ENCODE measurements around the gene PNPLA7. TPM values are rescaled to one million over a fixed set of nuclear protein-coding genes. Genes with fewer than 3 reads are reported as not detected.
"Not testable (repeated sequence)": the region's sequence is repeated elsewhere in the genome, so short reads cannot be mapped to it uniquely, and the experiment has no call there.

Gene PNPLA7
- total RNA-seq, 2 experiments from 2014 or later: 5.6 to 7.0 TPM

DNA sequence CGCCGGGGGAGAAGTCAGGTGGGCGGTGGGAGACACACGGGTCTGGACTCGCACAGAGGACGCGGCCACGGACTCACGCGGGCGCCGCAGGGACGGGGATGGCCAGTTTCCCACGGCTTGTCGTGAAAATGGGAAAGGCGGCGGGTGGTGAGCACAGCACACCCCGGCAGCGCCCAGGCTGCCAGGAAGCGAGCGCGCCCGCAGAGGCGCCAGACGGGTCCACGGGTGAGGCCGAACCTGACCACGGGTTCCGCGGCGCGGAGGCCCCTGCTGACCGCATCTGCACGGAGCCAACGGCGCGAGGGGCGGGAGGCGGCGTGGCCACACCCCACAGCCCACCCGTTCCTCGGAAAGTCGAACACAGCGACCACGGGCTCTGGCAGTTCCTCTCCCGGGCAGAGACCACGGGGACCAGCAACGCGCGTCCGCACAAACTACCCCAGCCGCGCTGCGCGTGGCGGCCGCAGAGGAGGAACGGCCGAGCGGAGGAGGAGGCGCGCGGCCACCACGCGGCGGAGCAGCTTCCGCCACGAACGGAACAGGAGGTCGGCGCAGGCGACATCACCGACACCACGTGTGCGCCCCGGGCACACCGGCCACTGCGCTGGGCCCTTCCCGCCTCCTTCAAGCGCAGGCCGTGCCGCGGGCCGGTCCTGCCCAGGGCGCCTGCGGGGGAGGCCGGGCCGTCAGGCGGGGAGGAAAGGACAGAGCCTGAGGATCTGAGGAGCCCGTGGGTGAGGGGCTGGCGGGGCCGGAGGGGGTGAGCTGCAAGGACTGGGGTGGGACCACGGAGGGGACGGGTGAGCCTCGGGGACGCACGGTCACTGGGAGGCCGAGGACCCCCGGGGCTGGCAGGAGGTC lies 132.8 kb downstream of the PNPLA7 start:
- Mint-ChIP-seq H3K27ac (no peak overlapping the region), H3K4me3 (peak overlapping the region; percentile 48), H3K4me1 (peaks cover 11% of the 10 kb centered on the region), H3K9me3 (no peaks in the 10 kb centered on the region), H3K36me3 (peaks cover 2% of the 10 kb centered on the region), H3K27me3 (no peaks in the 10 kb centered on the region)
- DNase-seq (peak; percentile 38), ATAC-seq (ENCODE audit: low read depth) (peak; percentile 40)
- POLR2A ChIA-PET: no interaction called here

- no peak for ATAC-seq (ENCODE audit: low read depth)
- H3K27ac Mint-ChIP-seq: no peak overlapping the region
- DNase-seq: no peak
- H3K36me3 Mint-ChIP-seq: peaks cover 2% of the 10 kb centered on the region
- H3K27me3 Mint-ChIP-seq: no peaks in the 10 kb centered on the region
- POLR2A ChIA-PET: no interaction called here
- no peak overlapping the region for H3K4me3 Mint-ChIP-seq
- no peaks in the 10 kb centered on the region for H3K9me3 Mint-ChIP-seq
- peaks cover 10% of the 10 kb centered on the region for H3K4me1 Mint-ChIP-seq
These were observed 133.5 kb downstream of the PNPLA7 start for GRCh38 chr9:137416563-137417151.

GRCh38 chr9:137416006-137416562 lies 134.1 kb downstream of the PNPLA7 start:
- DNase-seq (no peak), ATAC-seq (ENCODE audit: low read depth) (no peak)
- no peak overlapping the region for H3K4me3 Mint-ChIP-seq
- H3K4me1 Mint-ChIP-seq: peaks cover 10% of the 10 kb centered on the region
- H3K9me3 Mint-ChIP-seq: no peaks in the 10 kb centered on the region
- POLR2A ChIA-PET: no interaction called here
- peaks cover 2% of the 10 kb centered on the region for H3K36me3 Mint-ChIP-seq
- no peak overlapping the region for H3K27ac Mint-ChIP-seq
- H3K27me3 Mint-ChIP-seq: no peaks in the 10 kb centered on the region

GRCh38 chr9:137415451-137415850 lies 134.8 kb downstream of the PNPLA7 start:
- Mint-ChIP-seq H3K27me3 (no peaks in the 10 kb centered on the region), H3K27ac (no peak overlapping the region), H3K36me3 (peaks cover 2% of the 10 kb centered on the region), H3K4me1 (peaks cover 10% of the 10 kb centered on the region), H3K4me3 (no peak overlapping the region), H3K9me3 (no peaks in the 10 kb centered on the region)
- ATAC-seq (ENCODE audit: low read depth) (no peak), DNase-seq (no peak)
- POLR2A ChIA-PET: no interaction called here

- H3K9me3 Mint-ChIP-seq: no peaks in the 10 kb centered on the region
- no peak overlapping the region for H3K4me3 Mint-ChIP-seq
- H3K4me1 Mint-ChIP-seq: peaks cover 11% of the 10 kb centered on the region
- H3K36me3 Mint-ChIP-seq: peaks cover 2% of the 10 kb centered on the region
- no peak overlapping the region for H3K27ac Mint-ChIP-seq
- ATAC-seq (ENCODE audit: low read depth) (no peak), DNase-seq (no peak)
- POLR2A ChIA-PET: interaction anchor here (0.9 to 1.8 kb wide), 3 partner anchors 11 to 111 kb away, joined by 3 to 6 read pairs (median 3); partner anchors contain the start of genes EXD3, NOXA1, NRARP and NSMF
- no peaks in the 10 kb centered on the region for H3K27me3 Mint-ChIP-seq
These were observed 137.8 kb downstream of the PNPLA7 start for GRCh38 chr9:137412431-137412830.

GRCh38 chr9:137411645-137412380 lies 138.4 kb downstream of the PNPLA7 start:
- no peak overlapping the region for H3K27ac Mint-ChIP-seq
- no peaks in the 10 kb centered on the region for H3K27me3 Mint-ChIP-seq
- DNase-seq (peak; percentile 60), ATAC-seq (ENCODE audit: low read depth) (peak; percentile 19)
- H3K4me3 Mint-ChIP-seq: peak overlapping the region; percentile 45
- peaks cover 2% of the 10 kb centered on the region for H3K36me3 Mint-ChIP-seq
- no peaks in the 10 kb centered on the region for H3K9me3 Mint-ChIP-seq
- H3K4me1 Mint-ChIP-seq: peaks cover 11% of the 10 kb centered on the region
- POLR2A ChIA-PET: interaction anchor here (0.9 to 1.8 kb wide), 2 partner anchors 11 to 110 kb away, joined by 3 to 6 read pairs; partner anchors contain the start of genes EXD3, NOXA1 and NRARP

GRCh38 chr9:137411260-137411644 lies 138.9 kb downstream of the PNPLA7 start:
- Mint-ChIP-seq H3K27me3 (no peaks in the 10 kb centered on the region), H3K4me1 (peaks cover 11% of the 10 kb centered on the region), H3K36me3 (peaks cover 2% of the 10 kb centered on the region), H3K27ac (no peak overlapping the region), H3K9me3 (no peaks in the 10 kb centered on the region), H3K4me3 (peak overlapping the region; percentile 45)
- POLR2A ChIA-PET: interaction anchor here (0.5 kb wide), 1 partner anchor 150 kb away, joined by 5 read pairs; no protein-coding TSS in a partner anchor
- DNase-seq: no peak
- ATAC-seq (ENCODE audit: low read depth): no peak

- Mint-ChIP-seq H3K27ac (no peak overlapping the region), H3K27me3 (peaks cover 3% of the 10 kb centered on the region), H3K4me3 (no peak overlapping the region), H3K4me1 (peaks cover 11% of the 10 kb centered on the region), H3K9me3 (no peaks in the 10 kb centered on the region), H3K36me3 (peaks cover 2% of the 10 kb centered on the region)
- POLR2A ChIA-PET: interaction anchor here (0.5 kb wide), 1 partner anchor 150 kb away, joined by 5 read pairs; no protein-coding TSS in a partner anchor
- ATAC-seq (ENCODE audit: low read depth): no peak
- DNase-seq: no peak
These were observed 139.3 kb downstream of the PNPLA7 start for GRCh38 chr9:137410891-137411249.

- POLR2A ChIA-PET: interaction anchor here (0.9 kb wide), 1 partner anchor 12 kb away, joined by 5 read pairs; the partner anchor contains the start of genes EXD3 and NOXA1
- not testable (repeated sequence) for H3K27me3 Mint-ChIP-seq; H3K4me3 Mint-ChIP-seq; H3K9me3 Mint-ChIP-seq; ATAC-seq (ENCODE audit: low read depth); H3K36me3 Mint-ChIP-seq; H3K27ac Mint-ChIP-seq; DNase-seq
- H3K4me1 Mint-ChIP-seq: peaks cover 11% of the 10 kb centered on the region
These were observed 139.8 kb downstream of the PNPLA7 start for GRCh38 chr9:137410236-137410890.

Small RNA genes lying within 50 kb of the gene (microRNA-seq; reads per million reads assigned to microRNA genes)
- not detected for gene MIR7114

Other genes starting within 250 kb of the PNPLA7 start
- gene NRARP, start 248.1 kb downstream of the PNPLA7 start, total RNA-seq: 1 to 10 TPM; 1.2 to 1.7 TPM
- 10 to 100 TPM; 23.4 to 24.7 TPM for gene EXD3, start 127.2 kb downstream of the PNPLA7 start, total RNA-seq
- 1 to 10 TPM; 2.8 to 3.7 TPM for gene NOXA1, start 127.0 kb downstream of the PNPLA7 start, total RNA-seq
- not detected for gene ENTPD8, start 109.0 kb downstream of the PNPLA7 start, total RNA-seq
- 10 to 100 TPM; 54.3 to 58.4 TPM for gene NSMF, start 91.1 kb downstream of the PNPLA7 start, total RNA-seq
- gene MRPL41, start 1.5 kb upstream of the PNPLA7 start, total RNA-seq: 10 to 100 TPM; 58.8 to 64.4 TPM
- gene DPH7, start 28.5 kb upstream of the PNPLA7 start, total RNA-seq: 10 to 100 TPM; 49.1 to 49.2 TPM
- 10 to 100 TPM; 31.3 to 33.0 TPM for gene ZMYND19, start 40.1 kb upstream of the PNPLA7 start, total RNA-seq
- gene ARRDC1, start 55.3 kb upstream of the PNPLA7 start, total RNA-seq: 10 to 100 TPM; 62.8 to 64.6 TPM
- 100 to 1,000 TPM; 111 to 118 TPM for gene EHMT1, start 68.6 kb upstream of the PNPLA7 start, total RNA-seq